Central memory CD8-positive, alpha-beta T cell (primary cell): Measurements from ENCODE around the gene RUFY2.
"Not testable (repeated sequence)": the region's sequence is repeated elsewhere in the genome, so short reads cannot be mapped to it uniquely, and the experiment has no call there.

Experiments used
- ATAC-seq: fragments of 150-1000 bp; cut with Tn5 transposase; replicated peaks from 2 replicates; pipeline ENCODE4 v1.10.0; 2022; ENCODE audit warnings: mild to moderate bottlenecking, moderate FRiP score, moderate number of reproducible peaks; ENCODE audit not compliant: poor library complexity, severe bottlenecking; ENCODE audit errors: extremely low read depth
- DNase-seq, 2 donors: peaks; one replicate each; pipeline ENCODE4 v3.0.0; 2021; ENCODE audit warnings: low spot score in 2 of 2
- H3K27ac Mint-ChIP-seq: one replicate; pipeline ENCODE4 v1.8.0; 2022; ENCODE audit warnings: low read depth, mild to moderate bottlenecking, moderate library complexity, mixed read lengths
- H3K27me3 Mint-ChIP-seq: one replicate; pipeline ENCODE4 v1.8.0; 2022; ENCODE audit warnings: mixed read lengths
- H3K36me3 Mint-ChIP-seq: one replicate; pipeline ENCODE4 v1.8.0; 2022; ENCODE audit warnings: mild to moderate bottlenecking, moderate library complexity, mixed read lengths; ENCODE audit not compliant: insufficient read depth
- H3K4me1 Mint-ChIP-seq: one replicate; pipeline ENCODE4 v1.8.0; 2022; ENCODE audit warnings: mixed read lengths
- H3K4me3 Mint-ChIP-seq: one replicate; pipeline ENCODE4 v1.8.0; 2022; ENCODE audit warnings: mild to moderate bottlenecking, moderate library complexity, mixed read lengths
- H3K9me3 Mint-ChIP-seq: one replicate; pipeline ENCODE4 v1.8.0; 2022; ENCODE audit warnings: mixed read lengths

Gene RUFY2

GRCh38 chr10:68406815-68407548 is at the start of gene RUFY2:
TSS of gene RUFY2 (minus strand) at chr10:68407277. CDS start at chr10:68407189, 88 bp downstream.
- DNase-seq (peak; percentile 63 to 68), ATAC-seq (peak; percentile 91)
- Mint-ChIP-seq H3K36me3 (peaks cover 3% of the 10 kb centered on the region), H3K4me1 (peaks cover 15% of the 10 kb centered on the region), H3K4me3 (peak within 1 kb of the TSS; percentile 90), H3K27ac (peak within 1 kb of the TSS; percentile 83), H3K9me3 (no peaks in the 10 kb centered on the region), H3K27me3 (no peaks in the 10 kb centered on the region)

- H3K36me3 Mint-ChIP-seq, ATAC-seq, H3K4me1 Mint-ChIP-seq, H3K27me3 Mint-ChIP-seq, H3K9me3 Mint-ChIP-seq, DNase-seq, H3K4me3 Mint-ChIP-seq, H3K27ac Mint-ChIP-seq: not testable (repeated sequence)
Measured at GRCh38 chr10:68449698-68450097, 42.6 kb upstream of the RUFY2 start.

GRCh38 chr10:68446179-68446578 is 39.1 kb upstream of the RUFY2 start:
- ATAC-seq, result no peak
- DNase-seq, result no peak
- no peaks in the 10 kb centered on the region for H3K9me3 Mint-ChIP-seq
- no peak overlapping the region for H3K4me3 Mint-ChIP-seq
- no peaks in the 10 kb centered on the region for H3K27me3 Mint-ChIP-seq
- peaks cover 2% of the 10 kb centered on the region for H3K36me3 Mint-ChIP-seq
- H3K27ac Mint-ChIP-seq, result peak overlapping the region; percentile 11
- no peaks in the 10 kb centered on the region for H3K4me1 Mint-ChIP-seq

- no peak for ATAC-seq
- Mint-ChIP-seq H3K4me3 (no peak overlapping the region), H3K27ac (no peak overlapping the region)
Measured at GRCh38 chr10:68442971-68443370, 35.9 kb upstream of the RUFY2 start.

GRCh38 chr10:68440898-68441297 is 33.8 kb upstream of the RUFY2 start:
- no peak for DNase-seq
- Mint-ChIP-seq H3K4me1 (no peaks in the 10 kb centered on the region), H3K36me3 (peaks cover 3% of the 10 kb centered on the region), H3K27me3 (no peaks in the 10 kb centered on the region), H3K27ac (no peak overlapping the region), H3K9me3 (no peaks in the 10 kb centered on the region), H3K4me3 (no peak overlapping the region)
- ATAC-seq, result no peak

More at GRCh38 chr10:68442971-68443370, 35.9 kb upstream of the RUFY2 start:
- peaks cover 1% of the 10 kb centered on the region for H3K36me3 Mint-ChIP-seq
- no peaks in the 10 kb centered on the region for H3K9me3 Mint-ChIP-seq
- H3K4me1 Mint-ChIP-seq, result no peaks in the 10 kb centered on the region
- no peaks in the 10 kb centered on the region for H3K27me3 Mint-ChIP-seq
- no peak for DNase-seq

- H3K27me3 Mint-ChIP-seq, result no peaks in the 10 kb centered on the region
- H3K4me1 Mint-ChIP-seq, result no peaks in the 10 kb centered on the region
- no peak overlapping the region for H3K4me3 Mint-ChIP-seq
- DNase-seq (no peak), ATAC-seq (no peak)
- H3K36me3 Mint-ChIP-seq, result peaks cover 3% of the 10 kb centered on the region
- H3K9me3 Mint-ChIP-seq, result no peaks in the 10 kb centered on the region
- H3K27ac Mint-ChIP-seq, result no peak overlapping the region
Measured at GRCh38 chr10:68435803-68436202, 28.7 kb upstream of the RUFY2 start.

GRCh38 chr10:68434657-68435056 is 27.6 kb upstream of the RUFY2 start:
- H3K36me3 Mint-ChIP-seq, result peaks cover 3% of the 10 kb centered on the region
- no peak overlapping the region for H3K4me3 Mint-ChIP-seq
- no peak overlapping the region for H3K27ac Mint-ChIP-seq
- no peaks in the 10 kb centered on the region for H3K9me3 Mint-ChIP-seq
- no peak for ATAC-seq
- no peaks in the 10 kb centered on the region for H3K27me3 Mint-ChIP-seq
- DNase-seq, result no peak
- no peaks in the 10 kb centered on the region for H3K4me1 Mint-ChIP-seq

GRCh38 chr10:68428396-68429104 is 21.5 kb upstream of the RUFY2 start:
- no peak for ATAC-seq
- no peaks in the 10 kb centered on the region for H3K9me3 Mint-ChIP-seq

GRCh38 chr10:68424454-68425014 is 17.5 kb upstream of the RUFY2 start:
- H3K36me3 Mint-ChIP-seq, result peaks cover 5% of the 10 kb centered on the region
- no peak overlapping the region for H3K4me3 Mint-ChIP-seq
- no peaks in the 10 kb centered on the region for H3K27me3 Mint-ChIP-seq
- no peak overlapping the region for H3K27ac Mint-ChIP-seq
- DNase-seq, result no peak
- ATAC-seq, result no peak
- H3K9me3 Mint-ChIP-seq, result no peaks in the 10 kb centered on the region
- peaks cover 7% of the 10 kb centered on the region for H3K4me1 Mint-ChIP-seq

More at GRCh38 chr10:68428396-68429104, 21.5 kb upstream of the RUFY2 start:
- H3K27me3 Mint-ChIP-seq, result no peaks in the 10 kb centered on the region
- no peak for DNase-seq
- H3K4me3 Mint-ChIP-seq, result no peak overlapping the region
- H3K27ac Mint-ChIP-seq, result no peak overlapping the region
- H3K4me1 Mint-ChIP-seq, result peaks cover 2% of the 10 kb centered on the region
- peaks cover under 1% of the 10 kb centered on the region for H3K36me3 Mint-ChIP-seq

- peaks cover 5% of the 10 kb centered on the region for H3K36me3 Mint-ChIP-seq
- no peak overlapping the region for H3K4me3 Mint-ChIP-seq
Measured at GRCh38 chr10:68423522-68423921, 16.4 kb upstream of the RUFY2 start.

GRCh38 chr10:68419376-68419775 is 12.3 kb upstream of the RUFY2 start:
- no peak overlapping the region for H3K27ac Mint-ChIP-seq
- peaks cover 6% of the 10 kb centered on the region for H3K36me3 Mint-ChIP-seq

More at GRCh38 chr10:68423522-68423921, 16.4 kb upstream of the RUFY2 start:
- Mint-ChIP-seq H3K9me3 (no peaks in the 10 kb centered on the region), H3K27ac (peak overlapping the region; percentile 54), H3K27me3 (no peaks in the 10 kb centered on the region), H3K4me1 (peaks cover 7% of the 10 kb centered on the region)
- ATAC-seq (peak; percentile 89), DNase-seq (peak; percentile 12 to 13)

GRCh38 chr10:68408898-68409518 is 1.9 kb upstream of the RUFY2 start:
- Mint-ChIP-seq H3K4me3 (no peak overlapping the region), H3K36me3 (peaks cover 3% of the 10 kb centered on the region), H3K27me3 (no peaks in the 10 kb centered on the region), H3K4me1 (peaks cover 15% of the 10 kb centered on the region), H3K9me3 (no peaks in the 10 kb centered on the region), H3K27ac (no peak overlapping the region)
- DNase-seq, result no peak
- no peak for ATAC-seq

More at GRCh38 chr10:68419376-68419775, 12.3 kb upstream of the RUFY2 start:
- no peak for DNase-seq
- ATAC-seq, result no peak
- Mint-ChIP-seq H3K4me3 (no peak overlapping the region), H3K27me3 (no peaks in the 10 kb centered on the region), H3K4me1 (peaks cover 7% of the 10 kb centered on the region), H3K9me3 (no peaks in the 10 kb centered on the region)
